T-cell (primary cell): ENCODE data around the gene LIMS3. TPM values are rescaled to one million over a fixed set of nuclear protein-coding genes. Genes with fewer than 3 reads are reported as not detected.
"Not testable (repeated sequence)": the region's sequence is repeated elsewhere in the genome, so short reads cannot be mapped to it uniquely, and the experiment has no call there.

Experiments used
- ATAC-seq, 4 experiments: fragments of 200-7000 bp in 3 of 4; fragments of 150-1000 bp in 1 of 4; cut with Tn5 transposase; replicated peaks in 1 of 4; 1 replicate in 3 of 4; 2 replicates in 1 of 4; pipeline ENCODE4 v1.10.0; 2021; ENCODE audit warnings: moderate library complexity in 3 of 4, mild to moderate bottlenecking in 2 of 4, moderate number of reproducible peaks in 1 of 4
- CTCF ChIA-PET, 2 donors: fragments of 300-600 bp; sonication (Branson Sonifier 250); formaldehyde crosslinking; loops; one replicate each; lab custom pipeline; 2022; ENCODE audit warnings: antibody characterized with exemption in 2 of 2; lab: Charles Lee
- POLR2A ChIA-PET, 2 donors: fragments of 300-600 bp; sonication (Branson Sonifier 250); formaldehyde crosslinking; loops; one replicate each; lab custom pipeline; 2022; ENCODE audit warnings: antibody characterized with exemption in 2 of 2; lab: Charles Lee
- DNase-seq, 35 experiments: peaks; one replicate each; pipeline versions ENCODE4 v3.0.0 to v3.0.0-alpha.2; 2013 to 2023
- H3K27ac ChIP-seq: one replicate; pipeline ENCODE4 v1.5.1; 2013; ENCODE audit warnings: low read length
- H3K27me3 ChIP-seq, 2 experiments: replicated peaks in 1 of 2; 1 replicate in 1 of 2; 2 replicates in 1 of 2; pipeline versions ENCODE4 v1.6.1 to v1.7.0; 2013; ENCODE audit warnings: low read length in 1 of 2, mixed read lengths in 1 of 2; ENCODE audit not compliant: control insufficient read depth in 2 of 2, insufficient read depth in 2 of 2; ENCODE audit errors: extremely low read depth in 1 of 2
- H3K36me3 ChIP-seq, 2 donors: 1 replicate in 1 of 2; 2 replicates in 1 of 2; pipeline versions ENCODE4 v1.6.1 to v1.7.0; 2013; ENCODE audit warnings: low read length in 1 of 2; ENCODE audit not compliant: control insufficient read depth in 2 of 2, insufficient read depth in 1 of 2; ENCODE audit errors: extremely low read depth in 1 of 2
- H3K4me1 ChIP-seq, 2 experiments: 1 replicate in 1 of 2; 2 replicates in 1 of 2; pipeline versions ENCODE4 v1.6.1 to v1.7.0; 2013; ENCODE audit warnings: low read length in 2 of 2, mixed read lengths in 1 of 2; ENCODE audit not compliant: insufficient read depth in 2 of 2, control insufficient read depth in 1 of 2; ENCODE audit errors: extremely low read depth in 1 of 2
- H3K4me3 ChIP-seq, 2 donors: 1 replicate in 1 of 2; 2 replicates in 1 of 2; pipeline versions ENCODE4 v1.5.1 to v1.7.0; 2013; ENCODE audit warnings: mild to moderate bottlenecking in 2 of 2, low read length in 1 of 2, moderate library complexity in 1 of 2; ENCODE audit not compliant: control insufficient read depth in 1 of 2; ENCODE audit errors: extremely low read depth in 1 of 2
- H3K9me3 ChIP-seq: 2 replicates; pipeline ENCODE4 v1.7.0; 2013
- H3K27ac Mint-ChIP-seq, 2 donors: one replicate each; pipeline ENCODE4 v1.8.0; 2020 to 2021; ENCODE audit warnings: mild to moderate bottlenecking in 2 of 2, mixed read lengths in 2 of 2
- H3K27me3 Mint-ChIP-seq, 2 donors: one replicate each; pipeline ENCODE4 v1.8.0; 2021 to 2022; ENCODE audit warnings: mixed read lengths in 2 of 2
- H3K36me3 Mint-ChIP-seq: one replicate; pipeline ENCODE4 v1.8.0; 2021; ENCODE audit warnings: mixed read lengths
- H3K4me1 Mint-ChIP-seq, 3 donors: one replicate each; pipeline ENCODE4 v1.8.0; 2020 to 2022; ENCODE audit warnings: mixed read lengths in 3 of 3, mild to moderate bottlenecking in 1 of 3
- H3K4me3 Mint-ChIP-seq, 3 donors: one replicate each; pipeline ENCODE4 v1.8.0; 2020 to 2022; ENCODE audit warnings: mild to moderate bottlenecking in 3 of 3, mixed read lengths in 3 of 3, moderate library complexity in 3 of 3
- H3K9me3 Mint-ChIP-seq, 3 donors: one replicate each; pipeline ENCODE4 v1.8.0; 2020 to 2022; ENCODE audit warnings: mixed read lengths in 3 of 3
- WGBS: methylation state at CpG from one replicate; pipeline ENCODE4 v1.1.5; 2013; ENCODE audit warnings: missing lambda C conversion rate; ENCODE audit not compliant: insufficient coverage; 5-methylcytosine and 5-hydroxymethylcytosine counted together
- total RNA-seq, 35 experiments: library from RNA in 6 of 35; stranded (reverse) in 6 of 35; fragments of 120-200 nt in 1 of 35; gene quantifications; one replicate each; pipeline versions ENCODE4 v1.2.1 to v1.2.4 and lab custom pipeline; 2013 to 2026

Gene LIMS3
- total RNA-seq, 5 donors from 2014 or later (not counting 1 experiment from before 2014, with no cell fraction given), result 0.73 to 1.8 (median 1.5) TPM; not detected in 2

DNA sequence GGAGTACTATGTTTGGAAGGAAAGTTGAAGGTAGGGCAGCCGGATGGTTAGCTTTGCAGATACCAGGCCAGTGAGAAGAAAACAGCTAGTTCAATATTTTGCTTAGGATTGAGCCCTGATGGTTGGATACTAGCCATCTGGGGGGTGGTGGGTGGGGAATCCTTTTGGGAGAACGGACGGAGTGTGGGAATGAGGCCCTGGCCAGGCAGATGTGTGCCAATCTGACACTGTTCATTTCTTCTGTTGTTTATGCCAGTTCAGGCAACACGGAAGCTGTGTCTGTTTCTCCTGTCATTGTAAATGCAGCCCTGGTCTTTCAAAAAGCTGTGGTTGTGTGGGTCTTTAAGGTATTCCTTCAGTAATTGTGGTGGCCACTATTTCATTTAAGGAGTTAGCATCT, 7.5 kb upstream of the LIMS3 start:
- H3K9me3 ChIP-seq, H3K4me3 ChIP-seq, H3K4me1 ChIP-seq, H3K36me3 Mint-ChIP-seq, H3K27ac Mint-ChIP-seq, ATAC-seq, H3K27me3 ChIP-seq, H3K27ac ChIP-seq, H3K4me3 Mint-ChIP-seq, H3K4me1 Mint-ChIP-seq, H3K36me3 ChIP-seq, DNase-seq, H3K27me3 Mint-ChIP-seq, H3K9me3 Mint-ChIP-seq, POLR2A ChIA-PET, CTCF ChIA-PET: not testable (repeated sequence)
- WGBS, result no CpG with 5 or more reads among the region's 4 CpGs

DNA sequence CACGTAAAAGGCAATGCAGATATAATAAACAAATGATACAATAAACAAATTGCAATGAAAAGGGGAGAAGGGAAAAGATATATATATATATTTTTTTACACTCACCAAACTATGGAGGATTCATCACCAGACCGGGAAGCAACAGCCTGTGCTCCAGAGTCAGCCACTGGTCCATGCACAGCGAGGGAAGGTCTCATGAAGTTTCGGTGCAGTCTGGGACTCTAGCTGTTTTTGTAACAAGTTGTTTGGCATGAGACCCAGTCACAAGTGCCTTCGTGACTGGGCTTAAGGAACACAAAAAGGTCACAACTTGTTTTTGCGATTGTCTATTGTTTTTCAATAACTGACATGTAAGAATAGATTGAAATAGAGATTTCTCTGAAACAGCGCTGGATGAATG, 4.8 kb upstream of the LIMS3 start:
- H3K27me3 ChIP-seq, DNase-seq, H3K9me3 Mint-ChIP-seq, H3K9me3 ChIP-seq, H3K27ac Mint-ChIP-seq, POLR2A ChIA-PET, CTCF ChIA-PET, H3K4me1 Mint-ChIP-seq, H3K27ac ChIP-seq, H3K4me1 ChIP-seq, H3K4me3 ChIP-seq, H3K36me3 ChIP-seq, H3K4me3 Mint-ChIP-seq, H3K27me3 Mint-ChIP-seq, ATAC-seq, H3K36me3 Mint-ChIP-seq: not testable (repeated sequence)
- WGBS, result no CpG with 5 or more reads among the region's 7 CpGs

DNA sequence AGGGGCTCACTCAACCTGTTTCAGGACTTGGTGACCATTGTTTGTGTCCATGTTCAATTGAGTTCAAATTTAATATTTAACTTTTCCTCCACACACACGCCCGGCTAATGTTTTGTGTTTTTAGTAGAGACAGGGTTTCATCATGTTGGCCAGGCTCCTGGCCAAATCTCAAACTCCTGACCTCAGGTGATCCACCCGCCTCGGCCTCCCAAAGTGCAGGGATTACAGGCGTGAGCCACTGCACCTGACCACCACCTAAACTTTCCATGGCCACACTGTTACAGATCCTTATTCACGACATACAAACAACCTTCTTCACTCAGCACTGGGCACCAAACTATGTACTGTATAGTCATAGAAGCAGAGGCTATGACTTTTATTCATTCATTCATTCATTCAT, 4.3 kb upstream of the LIMS3 start:
- H3K4me1 Mint-ChIP-seq, H3K36me3 Mint-ChIP-seq, H3K9me3 Mint-ChIP-seq, ATAC-seq, H3K27me3 Mint-ChIP-seq, H3K4me1 ChIP-seq, H3K27me3 ChIP-seq, POLR2A ChIA-PET, H3K36me3 ChIP-seq, H3K9me3 ChIP-seq, H3K27ac Mint-ChIP-seq, CTCF ChIA-PET, DNase-seq, H3K27ac ChIP-seq, H3K4me3 ChIP-seq, H3K4me3 Mint-ChIP-seq: not testable (repeated sequence)
- no CpG with 5 or more reads among the region's 6 CpGs for WGBS

DNA sequence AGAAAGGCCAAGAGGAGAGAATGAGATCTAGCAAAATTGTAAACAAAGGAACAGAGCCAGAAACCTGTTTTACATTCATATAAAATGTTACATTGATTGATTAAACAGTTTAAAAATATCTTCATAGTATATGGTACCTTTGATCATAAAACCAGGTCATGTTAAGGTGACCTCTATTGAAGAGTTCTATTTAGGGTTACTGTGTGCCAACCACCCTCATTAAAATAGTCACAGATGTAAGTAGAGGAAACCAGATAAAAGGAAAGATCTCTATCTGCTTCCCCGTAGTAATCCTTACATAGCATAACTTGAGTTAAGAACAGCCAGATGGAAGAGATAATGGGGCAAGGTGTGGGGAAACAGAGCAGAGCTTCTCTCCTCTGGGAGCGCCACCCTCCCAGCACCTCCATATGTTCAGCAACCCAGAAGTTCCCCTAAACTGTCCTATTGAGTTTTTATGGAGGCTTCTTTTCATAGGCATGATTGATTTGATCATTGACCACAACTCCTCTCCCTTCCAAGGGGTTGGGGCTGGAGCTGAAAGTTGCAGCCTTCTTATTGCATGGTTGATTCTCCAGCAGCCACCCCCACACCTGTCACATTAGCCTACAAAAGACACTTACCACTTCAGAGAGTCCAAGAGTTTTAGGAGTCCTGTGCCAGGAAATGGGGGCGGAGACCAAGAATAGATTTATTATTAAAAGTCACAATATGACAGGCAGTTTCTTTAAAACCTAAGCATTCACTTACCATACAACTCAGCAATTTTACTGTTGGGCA, 3.2 kb upstream of the LIMS3 start:
- H3K4me3 ChIP-seq, POLR2A ChIA-PET, H3K4me3 Mint-ChIP-seq, H3K9me3 ChIP-seq, H3K36me3 ChIP-seq, H3K27ac ChIP-seq, H3K4me1 Mint-ChIP-seq, CTCF ChIA-PET, H3K9me3 Mint-ChIP-seq, DNase-seq, H3K27me3 Mint-ChIP-seq, H3K36me3 Mint-ChIP-seq, H3K4me1 ChIP-seq, H3K27ac Mint-ChIP-seq, H3K27me3 ChIP-seq: not testable (repeated sequence)
- ATAC-seq, result peak in 2 of 4 experiments; percentile 16 to 76
- no CpG with 5 or more reads among the region's 3 CpGs for WGBS

DNA sequence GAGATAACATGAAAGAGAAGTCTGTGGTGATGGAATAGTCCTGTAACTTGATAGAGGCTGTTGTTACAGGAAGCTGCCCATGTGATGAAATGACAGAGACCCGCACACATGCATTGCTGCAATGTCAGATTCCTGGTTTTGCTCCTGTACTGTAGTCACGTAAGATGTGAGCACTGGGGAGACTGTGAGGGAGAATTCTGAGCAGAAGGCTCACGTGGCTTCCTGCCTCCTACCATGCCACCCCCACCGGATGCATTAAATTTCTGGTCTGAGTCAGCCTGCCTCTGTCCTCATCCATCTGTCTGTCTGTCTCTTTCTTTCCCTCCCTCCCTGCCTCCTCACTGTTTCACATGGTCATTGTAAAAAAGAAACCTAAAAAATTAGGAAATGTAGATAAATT, 2.3 kb upstream of the LIMS3 start:
- DNase-seq, H3K9me3 ChIP-seq, H3K27ac Mint-ChIP-seq, CTCF ChIA-PET, H3K4me1 Mint-ChIP-seq, POLR2A ChIA-PET, H3K27me3 ChIP-seq, H3K4me3 Mint-ChIP-seq, H3K9me3 Mint-ChIP-seq, H3K27ac ChIP-seq, H3K4me3 ChIP-seq, H3K36me3 ChIP-seq, H3K27me3 Mint-ChIP-seq, H3K36me3 Mint-ChIP-seq, H3K4me1 ChIP-seq: not testable (repeated sequence)
- WGBS, result no CpG with 5 or more reads among the region's 4 CpGs
- ATAC-seq, result peak; percentile 90 to 98 (median 96)

GRCh38 chr2:109897769-109898461, 573 bp upstream of the LIMS3 start:
- H3K27ac Mint-ChIP-seq, DNase-seq, H3K4me3 ChIP-seq, H3K4me1 Mint-ChIP-seq, CTCF ChIA-PET, H3K4me1 ChIP-seq, ATAC-seq, H3K36me3 ChIP-seq, H3K27me3 ChIP-seq, H3K27ac ChIP-seq, H3K9me3 ChIP-seq, H3K4me3 Mint-ChIP-seq, H3K36me3 Mint-ChIP-seq, H3K27me3 Mint-ChIP-seq, POLR2A ChIA-PET, H3K9me3 Mint-ChIP-seq: not testable (repeated sequence)
- WGBS, result no CpG with 5 or more reads among the region's 8 CpGs
